K562 (cell line): Measurements from ENCODE around the gene EBF4. TPM values are rescaled to one million over a fixed set of nuclear protein-coding genes. Genes with fewer than 3 reads are reported as not detected.

Experiments
- ATAC-seq: fragments of 200-7000 bp; cut with Tn5 transposase; 3 replicates; pipeline ENCODE4 v1.9.1; 2020; ENCODE audit warnings: moderate library complexity
- BruUV-seq: library from RNA; stranded (reverse); fragments of 400-500 nt; replicated peaks from 2 replicates; lab custom pipeline; 2021; lab: Mats Ljungman, UMichigan
- CTCF ChIA-PET: fragments of 300-600 bp; formaldehyde crosslinking; extraction: SDS; loops from one replicate; lab custom pipeline; 2021; ENCODE audit warnings: low intra/inter-chr PET ratio; lab: Yijun Ruan, JAX
- POLR2A ChIA-PET: fragments of 300-600, 350-650 bp; sonication (Branson Sonifier 250); formaldehyde crosslinking; extraction: SDS; loops from one replicate; lab custom pipeline; 2021; ENCODE audit warnings: antibody characterized with exemption, inconsistent platforms; lab: Yijun Ruan, JAX
- DNase-seq, 4 experiments: peaks; one replicate each; pipeline versions ENCODE4 v3.0.0 to v3.0.0-alpha.2; 2011 to 2018; ENCODE audit warnings: low spot score in 3 of 4, mixed read lengths in 3 of 4; ENCODE audit errors: extremely low read depth in 1 of 4
- FAIRE-seq: peaks from 2 replicates; lab custom pipeline; 2011; peaks lifted over from hg19 to GRCh38; lab: Jason Lieb, UNC
- H2AFZ ChIP-seq: 2 replicates; pipeline ENCODE4 v1.6.0; 2011; ENCODE audit warnings: low read depth, low read length, control low read depth, inconsistent platforms
- H3K27ac ChIP-seq: fragments of 200-600 bp; 3 replicates; pipeline ENCODE4 v1.8.0; 2011; ENCODE audit warnings: low read depth, mild to moderate bottlenecking, control low read depth, inconsistent platforms, low read length, moderate library complexity, mixed read lengths; ENCODE audit errors: extremely low read depth
- H3K27me3 ChIP-seq, 2 experiments: fragments of 300-600 bp in 1 of 2; 2 replicates in 1 of 2; 3 replicates in 1 of 2; pipeline versions ENCODE4 v1.6.0 to v1.8.0; 2011; ENCODE audit warnings: inconsistent platforms in 2 of 2, low read length in 2 of 2, mild to moderate bottlenecking in 1 of 2, mixed read lengths in 1 of 2, moderate library complexity in 1 of 2; ENCODE audit not compliant: control insufficient read depth in 2 of 2, insufficient read depth in 2 of 2
- H3K36me3 ChIP-seq: fragments of 300-600 bp; 3 replicates; pipeline ENCODE4 v1.8.0; 2011; ENCODE audit warnings: mild to moderate bottlenecking, low read length, inconsistent platforms; ENCODE audit not compliant: control insufficient read depth, insufficient read depth
- H3K4me1 ChIP-seq, 2 experiments: fragments of 200-600 bp in 1 of 2; replicated peaks in 1 of 2; 2 replicates in 1 of 2; 3 replicates in 1 of 2; pipeline versions ENCODE4 v1.5.1 to v1.8.0; 2011; ENCODE audit warnings: inconsistent platforms in 2 of 2, low read length in 2 of 2, mild to moderate bottlenecking in 1 of 2, mixed read lengths in 1 of 2, moderate library complexity in 1 of 2; ENCODE audit not compliant: control insufficient read depth in 2 of 2, insufficient read depth in 2 of 2
- H3K4me2 ChIP-seq: 2 replicates; pipeline ENCODE4 v1.6.1; 2011; ENCODE audit warnings: low read length, control low read depth, inconsistent platforms, mixed read lengths; ENCODE audit not compliant: insufficient read depth
- H3K4me3 ChIP-seq: fragments of 200-600 bp; sonication (generic), shearing (Covaris generic); 2 replicates; pipeline ENCODE4 v1.5.1; 2016; ENCODE audit warnings: control low read depth, inconsistent platforms
- H3K79me2 ChIP-seq: fragments of 200-600 bp; 3 replicates; pipeline ENCODE4 v1.8.0; 2011; ENCODE audit warnings: low read length, inconsistent platforms; ENCODE audit not compliant: control insufficient read depth, insufficient read depth
- H3K9ac ChIP-seq, 2 experiments: 2 replicates each; pipeline versions ENCODE4 v1.6.0 to v1.6.1; 2011; ENCODE audit warnings: low read depth in 2 of 2, low read length in 2 of 2, control low read depth in 1 of 2, inconsistent platforms in 1 of 2, mild to moderate bottlenecking in 1 of 2, mixed read lengths in 1 of 2; ENCODE audit not compliant: insufficient read depth in 1 of 2
- H3K9me1 ChIP-seq: one replicate; pipeline ENCODE4 v1.6.0; 2011; ENCODE audit warnings: inconsistent platforms, mild to moderate bottlenecking, low read length, moderate library complexity; ENCODE audit not compliant: control insufficient read depth, insufficient read depth
- H3K9me3 ChIP-seq: replicated peaks from 2 replicates; pipeline ENCODE4 v1.5.1; 2011; ENCODE audit warnings: low read depth, low read length, inconsistent platforms; ENCODE audit not compliant: control insufficient read depth, insufficient read depth
- H4K20me1 ChIP-seq: replicated peaks from 2 replicates; pipeline ENCODE4 v1.6.1; 2011; ENCODE audit warnings: low read length, inconsistent platforms, mixed read lengths; ENCODE audit not compliant: control insufficient read depth, insufficient read depth
- CHD2 ChIP-seq: IDR thresholded peaks from 2 replicates; pipeline ENCODE4 v1.6.1; 2011; ENCODE audit warnings: low read depth, low read length
- ESRRA ChIP-seq: fragments of 450-650 bp; IDR thresholded peaks from 2 replicates; pipeline ENCODE4 v1.6.1; 2014; ENCODE audit warnings: low read depth, mild to moderate bottlenecking, moderate library complexity, borderline replicate concordance
- FOXK2 ChIP-seq, 2 experiments: fragments of 450-650 bp; IDR thresholded peaks in 1 of 2; conservative IDR thresholded peaks in 1 of 2; 2 replicates each; pipeline ENCODE4 v1.6.1; 2016; ENCODE audit warnings: low read depth in 2 of 2, mild to moderate bottlenecking in 1 of 2
- GTF2B ChIP-seq: IDR thresholded peaks from 2 replicates; pipeline ENCODE4 v1.6.1; 2011; ENCODE audit not compliant: insufficient read length; ENCODE audit errors: extremely low read depth
- HDAC2 ChIP-seq: fragments of 450-650 bp; IDR thresholded peaks from 2 replicates; pipeline ENCODE4 v1.6.1; 2016; ENCODE audit warnings: mild to moderate bottlenecking
- NFRKB ChIP-seq: fragments of 450-650 bp; IDR thresholded peaks from 2 replicates; pipeline ENCODE4 v1.6.1; 2016; ENCODE audit warnings: low read depth
- RB1 ChIP-seq: fragments of 450-650 bp; IDR thresholded peaks from 2 replicates; pipeline ENCODE4 v1.6.1; 2017; ENCODE audit warnings: low read depth, mild to moderate bottlenecking
- SRF ChIP-seq, 2 experiments: fragments of 250-450, 450-650 bp in 1 of 2; sonication (Bioruptor Pico) in 1 of 2; sonication (generic) in 1 of 2; formaldehyde crosslinking; IDR thresholded peaks; 2 replicates each; pipeline versions ENCODE4 v1.5.0 to v1.5.1; 2020 to 2022; ENCODE audit warnings: mild to moderate bottlenecking in 1 of 2, missing genetic modification reagents in 1 of 2
- STAT5A ChIP-seq: IDR thresholded peaks from 2 replicates; pipeline ENCODE4 v1.6.1; 2012; ENCODE audit warnings: low read length, inconsistent platforms, borderline replicate concordance
- TSHZ1 ChIP-seq: fragments of 250-450 bp; sonication (Bioruptor Pico); IDR thresholded peaks from 2 replicates; pipeline ENCODE4 v1.4.0; 2020; ENCODE audit warnings: mild to moderate bottlenecking, moderate library complexity
- ZKSCAN1 ChIP-seq: fragments of 150-350 bp; IDR thresholded peaks from 2 replicates; pipeline ENCODE4 v1.6.1; 2016; ENCODE audit warnings: low read depth, low read length
- ZNF133 ChIP-seq: fragments of 250-450 bp; sonication (Bioruptor Pico); IDR thresholded peaks from 2 replicates; pipeline ENCODE4 v1.4.0; 2020; ENCODE audit warnings: mild to moderate bottlenecking
- ZNF184 ChIP-seq: sonication (generic); formaldehyde crosslinking; IDR thresholded peaks from 2 replicates; pipeline ENCODE4 v1.5.0; 2020; ENCODE audit warnings: missing genetic modification reagents
- ZNF511 ChIP-seq: sonication (generic); formaldehyde crosslinking; IDR thresholded peaks from 2 replicates; pipeline ENCODE4 v1.8.0; 2022; ENCODE audit warnings: mild to moderate bottlenecking, missing genetic modification reagents
- WGBS: fragments of 100-300 bp; shearing (Covaris generic); methylation state at CpG from one replicate; pipeline ENCODE4 v1.1.6; 2016; ENCODE audit warnings: low coverage, mixed read lengths; ENCODE audit not compliant: insufficient coverage; ENCODE audit errors: missing lambda C conversion rate; 5-methylcytosine and 5-hydroxymethylcytosine counted together
- in situ Hi-C: fragments of 300-500 bp; cut with MboI; formaldehyde crosslinking; loops from 4 replicates; pipeline ENCODE4 v1.15.0; 2018; ENCODE audit warnings: inconsistent platforms, mixed read lengths
- intact Hi-C: fragments of 100-400 bp; cut with micrococcal nuclease; formaldehyde crosslinking; loops from 2 replicates; pipeline ENCODE4 v1.14.2; 2022
- polyA plus RNA-seq, 8 experiments: library from polyadenylated mRNA; depleted of rRNA in 4 of 8; stranded (reverse) in 5 of 8; unstranded in 3 of 8; fragments of >200 nt; fragmentation: Nextera tagmentation in 2 of 8; fragmentation: Illumina TruSeq in 1 of 8; extraction: Ambion mirVana in 2 of 8; extraction: Trizol in 1 of 8; gene quantifications; 2 replicates each; pipeline versions ENCODE4 v1.2.1 to v1.2.3, GENCODE V29; 2011 to 2014; ENCODE audit warnings: inconsistent platforms in 1 of 8, missing spikeins in 1 of 8
- total RNA-seq, 7 experiments: library from RNA; depleted of rRNA in 6 of 7; stranded (reverse); fragments of >200 nt in 6 of 7; fragmentation: Illumina TruSeq in 2 of 7; extraction: Trizol in 2 of 7; gene quantifications; 2 replicates each; pipeline versions ENCODE4 v1.2.1 to v1.2.3, GENCODE V29; 2011 to 2021; ENCODE audit warnings: low replicate concordance in 1 of 7
- TF ChIP-seq, protein P1 (sequence below): IDR thresholded peaks from 2 replicates; pipeline ENCODE4 v1.6.1; 2011; ENCODE audit warnings: borderline replicate concordance, low read depth, mild to moderate bottlenecking, moderate library complexity, low read length; ENCODE audit not compliant: insufficient read depth, poor library complexity, severe bottlenecking

Gene EBF4
- total and polyA plus RNA-seq, 9 of the 15 experiments (the other 6 are each of a cell fraction or from before 2014, with no cell fraction given): 0.09 TPM; not detected in 8

- Histone ChIP-seq H3K79me2 (no peaks in the 10 kb centered on the region), H3K4me2 (no peak overlapping the region), H3K4me3 (no peak overlapping the region), H4K20me1 (peaks cover 12% of the 10 kb centered on the region; the same call in 1 of the 2 replicates), H3K9me1 (no peaks in the 10 kb centered on the region), H3K27ac (no peak overlapping the region), H3K36me3 (no peaks in the 10 kb centered on the region), H3K9ac (no peak overlapping the region; a peak in 1 of 4 replicates), H3K9me3 (no peaks in the 10 kb centered on the region), H3K4me1 (peaks cover 4 to 40% of the 10 kb centered on the region in 2 experiments; a peak in 4 of 5 replicates), H2AFZ (no peak overlapping the region), H3K27me3 (peaks cover 7 to 42% of the 10 kb centered on the region in 2 experiments; a peak in 4 of 5 replicates)
- intact Hi-C loops: no loop called here
- 53% methylated on average over 11 of the region's 61 CpGs for WGBS
- POLR2A ChIA-PET: interaction anchor here (1.0 kb wide), 1 partner anchor 10 kb away, joined by 4 read pairs; no protein-coding TSS in a partner anchor
- DNase-seq (no peak), FAIRE-seq (no peak), ATAC-seq (no peak)
- BruUV-seq: no TSS peak
- CTCF ChIA-PET: no interaction called here
- in situ Hi-C loops: no loop called here
- TF ChIP-seq, protein P1, sequence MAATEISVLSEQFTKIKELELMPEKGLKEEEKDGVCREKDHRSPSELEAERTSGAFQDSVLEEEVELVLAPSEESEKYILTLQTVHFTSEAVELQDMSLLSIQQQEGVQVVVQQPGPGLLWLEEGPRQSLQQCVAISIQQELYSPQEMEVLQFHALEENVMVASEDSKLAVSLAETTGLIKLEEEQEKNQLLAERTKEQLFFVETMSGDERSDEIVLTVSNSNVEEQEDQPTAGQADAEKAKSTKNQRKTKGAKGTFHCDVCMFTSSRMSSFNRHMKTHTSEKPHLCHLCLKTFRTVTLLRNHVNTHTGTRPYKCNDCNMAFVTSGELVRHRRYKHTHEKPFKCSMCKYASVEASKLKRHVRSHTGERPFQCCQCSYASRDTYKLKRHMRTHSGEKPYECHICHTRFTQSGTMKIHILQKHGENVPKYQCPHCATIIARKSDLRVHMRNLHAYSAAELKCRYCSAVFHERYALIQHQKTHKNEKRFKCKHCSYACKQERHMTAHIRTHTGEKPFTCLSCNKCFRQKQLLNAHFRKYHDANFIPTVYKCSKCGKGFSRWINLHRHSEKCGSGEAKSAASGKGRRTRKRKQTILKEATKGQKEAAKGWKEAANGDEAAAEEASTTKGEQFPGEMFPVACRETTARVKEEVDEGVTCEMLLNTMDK: no peak
- TF ChIP-seq ZNF184 (no peak), ZNF511 (CRISPR knock-in tag) (no peak), TSHZ1 (CRISPR knock-in tag) (no peak), ESRRA (no peak), SRF (CRISPR knock-in tag; IDR thresholded peaks at IDR 0.05) (no peak), NFRKB (no peak), STAT5A (no peak), HDAC2 (no peak), CHD2 (no peak), ZKSCAN1 (no peak), ZNF133 (no peak), FOXK2 (conservative IDR thresholded peaks at IDR 0.05 in 1 of 2, IDR thresholded peaks at IDR 0.05 in 1 of 2; ENCODE audit: low read depth in 2 of 2) (no peak), GTF2B (no peak), RB1 (0 out of 2 replicates have a peak, but pooled peaks have one; percentile 18)
These were observed 107.3 kb downstream of the EBF4 start for GRCh38 chr20:2799688-2800520.
